Measurements from ENCODE around the gene RAB5IF. TPM values are rescaled to one million over a fixed set of nuclear protein-coding genes. Genes with fewer than 3 reads are reported as not detected.

RAB5IF gene
- total and polyA plus RNA-seq, 2 of the 13 experiments (the other 11 are each of a cell fraction or from before 2014, with no cell fraction given): 261 to 305 TPM

DNA sequence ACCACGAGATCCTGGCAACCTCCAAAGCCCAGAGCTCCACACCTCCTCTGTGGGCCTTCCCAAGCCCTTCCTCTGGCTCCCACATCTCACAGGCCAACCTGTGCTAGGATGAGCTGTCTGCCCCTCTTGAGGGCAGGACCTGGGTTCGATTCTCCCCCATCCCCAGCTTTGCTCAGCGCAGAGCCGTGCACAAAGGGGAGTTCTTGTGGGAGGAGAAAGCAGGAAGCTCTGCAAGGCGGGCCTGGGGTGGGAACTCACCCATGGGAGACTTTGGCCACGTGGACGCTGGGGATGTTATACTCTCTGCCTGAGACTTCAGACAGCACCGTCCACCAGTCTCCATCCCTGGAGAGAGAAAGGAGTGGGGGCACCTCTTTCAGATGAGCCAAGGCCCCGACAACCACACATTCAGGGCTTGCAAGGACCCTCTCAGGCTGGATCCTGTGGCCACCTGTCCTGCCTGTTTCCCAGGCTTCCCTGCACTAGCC, 27.8 kb downstream of the RAB5IF start (continued):
- 0 out of 2 replicates have a peak, but pooled peaks have one; percentile 45 for TF ChIP-seq ZBTB4 (CRISPR knock-in tag; IDR thresholded peaks at IDR 0.05; ENCODE audit: borderline replicate concordance)
- no peak for TF ChIP-seq HOXA9 (CRISPR knock-in tag; IDR thresholded peaks at IDR 0.05; ENCODE audit: borderline replicate concordance)
- TF ChIP-seq ZBTB8A (CRISPR knock-in tag; IDR thresholded peaks at IDR 0.05; ENCODE audit: borderline replicate concordance, low read depth): no peak
- TF ChIP-seq MTF2 (CRISPR knock-in tag; IDR thresholded peaks at IDR 0.05; ENCODE audit: borderline replicate concordance): no peak
- no peak; the same call in 1 of the 2 replicates for TF ChIP-seq HIC2 (CRISPR knock-in tag; IDR thresholded peaks at IDR 0.05; ENCODE audit: low read depth)
- no peak for TF ChIP-seq GMEB1 (CRISPR knock-in tag; IDR thresholded peaks at IDR 0.05; ENCODE audit: borderline replicate concordance)
- TF ChIP-seq SYNCRIP (IDR thresholded peaks at IDR 0.05; ENCODE audit: insufficient read depth, low read depth, low read length): no peak
- TF ChIP-seq, protein P1, sequence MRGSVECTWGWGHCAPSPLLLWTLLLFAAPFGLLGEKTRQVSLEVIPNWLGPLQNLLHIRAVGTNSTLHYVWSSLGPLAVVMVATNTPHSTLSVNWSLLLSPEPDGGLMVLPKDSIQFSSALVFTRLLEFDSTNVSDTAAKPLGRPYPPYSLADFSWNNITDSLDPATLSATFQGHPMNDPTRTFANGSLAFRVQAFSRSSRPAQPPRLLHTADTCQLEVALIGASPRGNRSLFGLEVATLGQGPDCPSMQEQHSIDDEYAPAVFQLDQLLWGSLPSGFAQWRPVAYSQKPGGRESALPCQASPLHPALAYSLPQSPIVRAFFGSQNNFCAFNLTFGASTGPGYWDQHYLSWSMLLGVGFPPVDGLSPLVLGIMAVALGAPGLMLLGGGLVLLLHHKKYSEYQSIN (CRISPR knock-in tag; IDR thresholded peaks at IDR 0.05; ENCODE audit: borderline replicate concordance): no peak
- no peak for TF ChIP-seq MAF1 (CRISPR knock-in tag; IDR thresholded peaks at IDR 0.05; ENCODE audit: borderline replicate concordance)
- TF ChIP-seq IKZF4 (CRISPR knock-in tag; IDR thresholded peaks at IDR 0.05; ENCODE audit: borderline replicate concordance, low read depth, not compliant biosample characterization): no peak
- no peak for TF ChIP-seq ZNF788 (CRISPR knock-in tag; IDR thresholded peaks at IDR 0.05; ENCODE audit: borderline replicate concordance)
- TF ChIP-seq SMARCE1 (IDR thresholded peaks at IDR 0.05; ENCODE audit: borderline replicate concordance): no peak
- TF ChIP-seq KLF6 (CRISPR knock-in tag; IDR thresholded peaks at IDR 0.05): no peak
- no peak for TF ChIP-seq HOXA5 (CRISPR knock-in tag; IDR thresholded peaks at IDR 0.05)
- TF ChIP-seq, protein P2, sequence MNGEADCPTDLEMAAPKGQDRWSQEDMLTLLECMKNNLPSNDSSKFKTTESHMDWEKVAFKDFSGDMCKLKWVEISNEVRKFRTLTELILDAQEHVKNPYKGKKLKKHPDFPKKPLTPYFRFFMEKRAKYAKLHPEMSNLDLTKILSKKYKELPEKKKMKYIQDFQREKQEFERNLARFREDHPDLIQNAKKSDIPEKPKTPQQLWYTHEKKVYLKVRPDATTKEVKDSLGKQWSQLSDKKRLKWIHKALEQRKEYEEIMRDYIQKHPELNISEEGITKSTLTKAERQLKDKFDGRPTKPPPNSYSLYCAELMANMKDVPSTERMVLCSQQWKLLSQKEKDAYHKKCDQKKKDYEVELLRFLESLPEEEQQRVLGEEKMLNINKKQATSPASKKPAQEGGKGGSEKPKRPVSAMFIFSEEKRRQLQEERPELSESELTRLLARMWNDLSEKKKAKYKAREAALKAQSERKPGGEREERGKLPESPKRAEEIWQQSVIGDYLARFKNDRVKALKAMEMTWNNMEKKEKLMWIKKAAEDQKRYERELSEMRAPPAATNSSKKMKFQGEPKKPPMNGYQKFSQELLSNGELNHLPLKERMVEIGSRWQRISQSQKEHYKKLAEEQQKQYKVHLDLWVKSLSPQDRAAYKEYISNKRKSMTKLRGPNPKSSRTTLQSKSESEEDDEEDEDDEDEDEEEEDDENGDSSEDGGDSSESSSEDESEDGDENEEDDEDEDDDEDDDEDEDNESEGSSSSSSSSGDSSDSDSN (CRISPR knock-in tag; IDR thresholded peaks at IDR 0.05): no peak
- TF ChIP-seq ZNF557 (CRISPR knock-in tag; IDR thresholded peaks at IDR 0.05): no peak
- TF ChIP-seq, protein P3, sequence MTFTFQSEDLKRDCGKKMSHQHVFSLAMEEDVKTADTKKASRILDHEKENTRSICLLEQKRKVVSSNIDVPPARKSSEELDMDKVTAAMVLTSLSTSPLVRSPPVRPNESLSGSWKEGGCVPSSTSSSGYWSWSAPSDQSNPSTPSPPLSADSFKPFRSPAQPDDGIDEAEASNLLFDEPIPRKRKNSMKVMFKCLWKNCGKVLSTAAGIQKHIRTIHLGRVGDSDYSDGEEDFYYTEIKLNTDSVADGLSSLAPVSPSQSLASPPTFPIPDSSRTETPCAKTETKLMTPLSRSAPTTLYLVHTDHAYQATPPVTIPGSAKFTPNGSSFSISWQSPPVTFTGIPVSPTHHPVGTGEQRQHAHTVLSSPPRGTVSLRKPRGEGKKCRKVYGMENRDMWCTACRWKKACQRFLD (CRISPR knock-in tag; IDR thresholded peaks at IDR 0.05; ENCODE audit: borderline replicate concordance): no peak

All from HepG2 (cell line).